GM21423 (cell line): ENCODE data around the gene ATP6V0D1.
"Not testable (repeated sequence)": the region's sequence is repeated elsewhere in the genome, so short reads cannot be mapped to it uniquely, and the experiment has no call there.

Experiments
- ATAC-seq: cut with Tn5 transposase; IDR thresholded peaks from one replicate; pipeline ENCODE4 v1.9.1; 2021; ENCODE audit warnings: mild to moderate bottlenecking, moderate library complexity; ENCODE audit not compliant: unreplicated experiment

Gene ATP6V0D1

DNA sequence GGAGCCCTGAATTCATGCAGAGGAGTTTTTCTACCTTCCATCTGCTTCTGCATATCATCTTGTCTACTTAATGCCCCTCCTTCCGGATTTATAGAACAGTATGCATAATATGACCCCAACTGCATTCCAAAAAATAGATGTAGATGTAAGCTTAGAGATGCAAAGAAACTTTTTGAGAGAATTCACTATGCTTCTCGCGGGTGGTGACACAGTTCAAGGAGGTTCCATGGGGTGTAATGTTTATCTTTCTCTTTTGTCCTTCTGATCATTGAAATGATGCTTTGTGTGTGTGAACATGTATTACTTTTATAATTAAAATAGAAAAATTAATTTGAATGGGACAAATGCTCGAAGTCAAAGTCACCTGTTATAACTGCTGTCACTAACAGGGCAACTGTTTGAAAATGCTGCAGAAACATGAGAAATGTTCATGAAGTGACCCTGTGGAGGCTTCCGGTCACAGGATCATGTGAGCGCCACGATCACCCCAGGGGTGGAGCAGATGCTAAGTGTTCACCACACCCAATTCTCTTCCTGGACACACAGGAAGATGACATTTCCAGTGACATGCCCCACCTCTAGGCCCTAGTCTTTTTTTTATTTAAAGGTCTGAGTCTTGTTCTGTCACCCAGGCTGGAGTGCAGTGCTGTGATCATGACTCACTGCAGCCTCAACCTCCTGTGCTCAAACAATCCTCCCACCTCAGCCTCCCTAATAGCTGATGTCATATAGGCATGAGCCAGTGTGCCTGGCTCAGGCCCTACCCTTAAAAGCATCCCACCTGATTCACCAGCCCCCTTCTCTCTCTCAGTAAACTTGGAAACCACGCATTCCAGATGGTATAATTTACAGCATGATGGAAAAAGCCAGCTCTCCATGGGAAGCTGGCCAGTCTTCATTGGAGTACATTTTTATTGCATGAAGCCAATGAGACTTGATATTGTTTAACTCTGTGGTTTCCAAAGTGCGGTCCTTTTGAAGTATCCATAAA is 23.4 kb upstream of the ATP6V0D1 start:
- ATAC-seq: no peak

DNA sequence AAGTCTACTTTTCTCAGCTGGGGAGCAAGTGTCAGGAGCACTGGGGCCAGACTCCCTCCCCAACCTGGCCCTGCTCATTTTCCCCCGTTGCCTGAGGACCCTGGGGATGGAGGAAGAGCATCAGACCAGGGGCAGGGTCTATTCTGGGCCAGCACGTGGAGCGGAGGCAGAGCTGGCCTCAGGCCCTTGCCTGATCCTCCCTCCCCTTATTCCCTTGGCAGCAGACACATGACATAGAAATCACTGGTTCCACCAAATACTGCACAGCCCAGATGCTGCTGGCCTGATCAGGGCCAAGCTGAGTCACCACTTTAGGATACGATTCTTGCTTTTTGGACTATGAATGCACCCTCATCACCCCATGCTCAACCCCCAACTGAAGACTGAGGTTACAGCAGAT is 18.1 kb upstream of the ATP6V0D1 start:
- ATAC-seq: no peak

DNA sequence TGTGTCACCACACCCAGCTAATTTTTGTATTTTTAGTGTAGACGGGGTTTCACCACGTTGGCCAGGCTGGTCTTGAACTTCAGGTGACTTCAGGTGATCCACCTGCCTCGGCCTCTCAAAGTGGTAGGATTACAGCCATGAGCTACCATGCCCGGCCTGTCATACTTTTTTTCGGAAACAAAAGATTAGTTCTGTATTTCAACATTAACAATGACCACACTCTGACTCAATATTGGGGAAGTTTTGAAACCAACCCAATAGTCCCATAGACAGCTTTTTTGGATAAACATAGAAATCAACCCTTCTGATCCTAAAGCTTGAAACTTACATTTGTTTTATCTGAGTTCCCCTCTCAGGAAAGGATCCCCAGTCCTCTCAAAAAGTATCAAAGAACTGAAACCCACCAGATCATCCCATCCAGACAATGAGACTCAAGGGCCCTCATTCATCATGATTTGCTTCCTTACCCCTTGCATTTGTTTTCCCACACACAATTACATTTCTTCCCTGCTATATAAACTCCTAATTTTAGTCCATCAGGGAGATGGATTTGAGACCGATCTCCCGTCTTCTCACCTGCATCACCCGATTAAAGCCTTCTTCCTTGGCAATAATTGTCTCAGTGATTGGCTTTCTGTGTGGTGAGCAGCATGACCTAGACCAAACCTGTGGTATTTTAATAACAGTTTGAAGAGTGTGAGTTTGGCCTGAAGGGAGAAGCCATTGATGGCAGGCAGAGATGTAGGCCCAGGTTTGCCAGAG is 9.6 kb upstream of the ATP6V0D1 start:
- no peak for ATAC-seq

DNA sequence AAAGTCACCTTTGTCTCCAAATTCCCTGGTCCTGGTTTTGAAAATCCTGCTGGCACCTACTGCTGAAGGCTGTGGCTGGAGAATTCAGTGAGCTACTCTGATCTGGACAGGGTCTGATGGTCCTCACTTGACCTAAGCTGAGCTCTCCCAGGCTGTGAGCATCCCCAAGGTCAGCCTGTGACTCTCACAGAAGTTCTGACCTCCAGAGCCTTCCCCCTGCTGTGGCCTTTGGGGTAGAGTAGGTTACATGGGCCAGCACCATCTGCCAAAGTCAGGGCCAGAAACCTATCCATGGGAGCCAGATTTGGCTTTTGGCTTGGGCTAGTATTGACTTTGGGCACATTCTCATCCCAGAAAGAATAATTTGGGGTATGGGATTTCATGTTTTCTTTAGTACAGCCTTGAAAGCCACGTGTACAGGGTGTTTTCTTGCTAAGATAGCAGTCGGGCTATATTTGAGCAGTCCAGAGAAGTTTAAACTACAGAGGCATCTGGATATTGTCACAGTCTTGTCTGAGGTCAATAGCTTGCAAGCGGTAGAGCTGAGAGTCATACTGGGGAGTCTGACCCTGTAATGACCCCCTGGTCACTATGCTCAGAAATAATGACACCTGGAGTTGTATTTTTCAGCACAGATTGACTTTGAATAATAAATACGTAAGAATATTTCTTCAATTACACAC is 8.6 kb upstream of the ATP6V0D1 start:
- peak; percentile 7 for ATAC-seq

DNA sequence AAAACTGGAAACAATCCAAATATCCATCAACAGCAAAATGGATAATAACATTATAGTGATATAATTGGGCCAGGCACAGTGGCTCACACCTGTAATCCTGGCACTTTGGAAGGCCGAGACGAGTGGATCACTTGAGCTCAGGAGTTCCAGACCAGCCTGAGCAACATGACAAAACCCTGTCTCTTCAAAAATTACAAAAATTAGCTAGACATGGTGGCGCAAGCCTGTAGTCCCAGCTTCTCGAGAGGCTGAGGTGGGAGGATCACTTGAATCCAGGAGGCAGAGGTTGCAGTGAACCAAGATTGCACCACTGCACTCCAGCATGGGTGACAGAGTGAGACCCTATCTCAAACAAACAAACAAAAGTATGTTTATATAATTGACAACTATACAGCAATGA is 6.6 kb upstream of the ATP6V0D1 start:
- ATAC-seq: not testable (repeated sequence)

DNA sequence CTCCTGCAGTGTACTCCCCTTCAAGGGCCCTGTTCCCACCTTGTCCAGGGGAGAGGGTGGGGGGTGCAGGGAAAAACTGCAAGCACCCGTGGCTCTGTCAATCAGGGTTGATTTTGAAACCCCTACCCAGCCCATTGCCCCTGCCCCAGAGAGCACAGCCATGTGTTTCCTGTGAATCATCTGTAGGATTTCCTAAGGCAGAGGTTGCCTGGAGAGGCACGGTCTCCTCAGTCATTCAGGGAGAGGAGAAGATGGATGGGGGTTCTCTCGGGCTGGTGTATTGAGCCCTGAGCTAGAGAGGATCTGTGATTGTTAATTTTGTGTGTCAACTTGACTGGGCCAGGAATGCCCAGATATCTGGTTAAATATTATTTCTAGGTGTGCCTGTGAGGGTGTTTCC is 5.8 kb upstream of the ATP6V0D1 start:
- ATAC-seq: no peak

DNA sequence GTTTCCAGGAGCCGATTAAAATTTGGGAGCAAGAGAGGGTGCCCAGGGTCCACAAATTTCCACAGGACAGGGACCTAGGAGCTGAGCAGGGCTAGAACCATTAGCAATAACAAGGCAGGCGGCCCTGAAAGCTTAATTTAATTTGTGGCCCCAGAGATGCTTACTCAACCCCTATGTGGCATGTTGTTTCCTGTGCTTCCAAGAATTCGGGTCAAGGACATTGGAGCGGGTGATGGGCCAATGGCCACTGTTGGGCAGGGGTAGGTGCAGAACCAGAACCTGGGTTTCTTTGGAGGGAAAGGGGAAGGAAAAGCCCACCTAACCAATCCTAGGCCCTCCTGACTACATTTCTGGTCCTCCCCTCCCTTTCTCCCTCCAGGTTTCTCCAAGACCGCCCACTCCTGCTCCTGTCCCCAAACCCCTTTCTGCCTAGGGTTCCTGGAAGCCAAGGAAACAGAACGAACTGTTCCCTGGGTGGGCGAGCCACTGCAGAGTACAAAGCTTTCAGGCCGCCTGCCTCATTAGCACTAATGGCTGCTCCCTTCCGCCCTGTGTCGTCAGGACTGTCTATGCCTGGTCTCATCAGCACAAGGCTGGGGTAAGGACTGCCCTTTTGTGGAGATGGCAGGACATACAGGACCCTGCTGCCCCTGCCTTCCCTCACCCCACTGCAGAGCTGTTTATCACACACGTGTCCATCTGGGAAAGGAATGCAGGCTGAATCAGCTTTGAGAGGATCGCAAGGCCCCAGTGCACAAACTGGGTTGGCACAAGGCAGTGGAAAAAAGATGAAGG is 3.0 kb upstream of the ATP6V0D1 start:
- no peak for ATAC-seq

DNA sequence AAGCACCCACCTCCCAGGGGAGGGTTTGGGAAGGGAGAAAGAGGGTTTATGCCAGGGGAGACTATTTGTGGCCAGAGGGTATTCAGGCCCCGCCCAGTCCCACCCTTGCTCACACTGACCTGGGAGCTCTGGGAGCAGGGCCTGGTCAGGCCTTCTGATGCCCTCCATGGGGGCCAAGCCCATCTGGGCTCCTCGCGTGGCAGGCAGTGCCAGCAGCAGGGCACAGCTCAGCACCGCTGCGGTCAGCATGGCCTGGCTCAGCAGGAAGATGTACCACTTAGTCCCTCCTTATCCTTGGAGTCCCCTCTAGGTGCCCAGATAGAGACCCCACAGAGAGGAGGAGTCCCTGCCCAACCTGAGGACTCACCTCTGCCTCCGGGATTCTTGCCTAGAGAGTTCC is 2.2 kb upstream of the ATP6V0D1 start, which contains the start of gene AGRP:
Gene AGRP (minus strand): TSS at position 398 of the 400 bp plus-strand sequence. CDS start 149 bp downstream, at position 249.
- no peak for ATAC-seq

DNA sequence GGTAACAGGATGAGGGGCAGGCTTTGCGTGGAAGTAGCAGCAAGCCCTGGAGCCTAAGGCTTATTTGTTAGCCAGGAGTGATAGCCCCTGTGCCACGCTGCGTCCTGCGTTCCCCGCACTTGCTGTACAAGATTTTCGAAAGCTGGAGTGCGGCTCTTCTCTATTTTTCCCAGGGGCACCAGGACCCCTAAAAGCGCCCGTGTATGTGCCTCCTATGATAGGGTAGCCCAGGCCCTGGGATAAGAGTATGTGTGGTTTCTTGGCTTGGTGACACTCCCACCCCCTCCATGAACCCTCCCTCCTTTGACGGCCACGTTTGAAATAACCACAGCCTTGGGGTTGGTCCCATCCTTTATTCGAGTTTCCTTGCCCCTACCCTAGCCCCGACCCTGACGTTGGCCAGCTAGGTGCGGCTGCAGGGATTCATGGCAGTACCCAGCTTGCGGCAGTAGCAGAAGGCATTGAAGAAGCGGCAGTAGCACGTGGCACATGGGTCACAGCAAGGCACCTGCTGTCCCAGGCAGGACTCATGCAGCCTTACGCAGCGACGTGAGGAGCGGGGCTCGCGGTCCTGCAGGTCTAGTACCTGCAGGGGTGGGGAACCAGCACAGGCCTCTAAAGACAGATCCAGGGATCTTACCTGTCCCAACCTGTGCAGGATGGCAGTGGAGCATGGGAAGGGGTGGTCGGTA is 1.4 kb upstream of the ATP6V0D1 start:
- ATAC-seq: no peak

DNA sequence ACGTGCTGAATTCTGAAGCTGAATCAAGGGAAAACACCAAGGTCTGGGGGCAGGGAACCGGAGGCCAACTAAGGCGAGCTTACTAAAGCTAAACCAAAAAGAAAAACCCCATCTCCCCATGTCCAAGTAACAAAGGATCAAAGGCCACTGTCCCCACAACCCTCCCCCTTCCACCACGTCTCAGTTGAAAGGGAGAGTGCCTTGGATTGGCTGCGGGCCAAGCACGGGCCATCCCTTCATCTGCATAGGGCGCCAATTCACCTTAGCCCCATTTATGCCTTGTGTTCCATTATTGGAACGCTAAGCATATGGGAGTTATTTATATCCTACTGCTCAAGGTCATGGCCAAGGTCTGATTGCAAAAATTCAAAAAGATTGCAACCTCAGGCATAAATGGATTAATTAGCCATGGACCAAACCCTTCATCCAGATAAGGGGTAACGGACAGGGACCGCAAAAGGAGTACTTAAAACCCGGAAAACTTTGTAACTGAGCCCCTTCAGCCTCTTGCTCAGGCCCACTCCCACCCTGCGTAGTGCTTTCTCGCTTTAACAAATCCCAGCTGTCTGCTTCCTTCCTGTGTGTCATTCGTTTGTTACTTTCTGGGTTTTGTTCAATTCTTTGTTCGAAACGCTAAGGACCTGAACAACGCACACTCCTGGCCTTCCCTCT is 740 bp upstream of the ATP6V0D1 start:
- no peak for ATAC-seq

DNA sequence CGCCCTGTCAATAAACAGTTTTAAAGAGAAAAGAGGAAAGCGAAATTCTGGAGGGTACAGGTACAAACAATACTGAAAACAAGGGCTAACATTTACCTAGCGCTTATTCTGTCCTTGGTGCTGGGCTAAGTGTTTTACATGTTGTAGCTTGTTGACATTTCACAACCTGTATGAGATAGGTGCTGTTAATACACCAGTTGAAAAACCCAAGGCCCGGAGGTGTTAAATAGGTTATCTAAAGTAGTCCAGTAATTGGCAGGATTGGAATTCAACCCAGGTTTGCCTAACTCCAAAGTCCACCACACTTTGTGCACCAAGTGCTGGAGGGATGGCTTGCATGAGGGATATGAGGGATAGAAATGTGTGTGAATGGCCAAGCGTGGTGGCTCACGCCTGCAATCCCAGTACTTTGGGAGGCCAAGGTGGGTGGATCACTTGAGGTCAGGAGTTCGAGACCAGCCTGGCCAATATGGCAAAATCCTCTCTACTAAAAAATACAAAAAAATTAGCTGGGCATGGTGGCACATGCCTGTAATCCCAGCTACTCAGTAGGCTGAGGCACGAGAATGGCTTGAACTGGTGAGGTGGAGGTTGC is 2.9 kb downstream of the ATP6V0D1 start:
- no peak for ATAC-seq

DNA sequence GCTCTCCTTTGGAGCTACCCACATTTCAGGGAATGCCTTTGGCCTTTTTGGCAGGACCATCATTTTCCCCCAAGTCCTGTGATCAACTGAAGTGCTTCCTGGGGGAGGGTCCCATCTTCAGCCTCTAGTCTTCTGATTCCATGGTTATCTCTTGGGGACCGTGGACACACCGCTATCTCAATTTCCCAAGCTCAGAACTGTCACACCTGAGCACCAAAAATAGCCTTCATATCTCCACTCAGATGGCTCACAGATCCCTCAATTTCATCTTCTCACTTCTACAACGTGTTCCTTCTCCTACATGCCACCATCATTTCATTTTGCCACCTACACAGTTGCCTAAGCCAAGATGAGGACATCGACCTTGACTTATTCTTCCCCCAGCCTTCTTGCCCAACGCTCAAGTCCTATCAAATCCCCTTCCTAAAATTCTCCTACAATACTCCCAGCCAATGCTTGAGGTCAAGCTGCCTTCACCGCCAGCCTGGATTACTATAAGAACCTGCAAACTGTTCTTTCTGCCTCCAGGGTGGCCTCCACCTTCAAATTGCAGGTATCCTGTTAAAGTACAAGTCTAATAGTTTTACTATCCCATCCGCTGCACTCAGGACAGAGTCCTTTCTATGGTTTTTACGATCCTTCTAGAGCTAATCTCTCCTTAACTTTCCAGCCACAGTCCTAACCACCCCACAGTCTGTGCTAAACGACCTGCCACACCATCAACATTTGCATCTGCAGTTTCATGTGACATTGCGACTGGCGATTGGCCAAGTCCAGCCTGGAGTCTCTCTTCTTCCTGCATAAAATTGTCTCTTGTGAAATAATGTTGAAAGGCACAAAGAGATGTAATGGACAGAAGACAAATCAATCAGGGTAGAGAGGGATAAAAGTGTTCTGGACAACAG is 6.2 kb downstream of the ATP6V0D1 start:
- ATAC-seq: no peak

DNA sequence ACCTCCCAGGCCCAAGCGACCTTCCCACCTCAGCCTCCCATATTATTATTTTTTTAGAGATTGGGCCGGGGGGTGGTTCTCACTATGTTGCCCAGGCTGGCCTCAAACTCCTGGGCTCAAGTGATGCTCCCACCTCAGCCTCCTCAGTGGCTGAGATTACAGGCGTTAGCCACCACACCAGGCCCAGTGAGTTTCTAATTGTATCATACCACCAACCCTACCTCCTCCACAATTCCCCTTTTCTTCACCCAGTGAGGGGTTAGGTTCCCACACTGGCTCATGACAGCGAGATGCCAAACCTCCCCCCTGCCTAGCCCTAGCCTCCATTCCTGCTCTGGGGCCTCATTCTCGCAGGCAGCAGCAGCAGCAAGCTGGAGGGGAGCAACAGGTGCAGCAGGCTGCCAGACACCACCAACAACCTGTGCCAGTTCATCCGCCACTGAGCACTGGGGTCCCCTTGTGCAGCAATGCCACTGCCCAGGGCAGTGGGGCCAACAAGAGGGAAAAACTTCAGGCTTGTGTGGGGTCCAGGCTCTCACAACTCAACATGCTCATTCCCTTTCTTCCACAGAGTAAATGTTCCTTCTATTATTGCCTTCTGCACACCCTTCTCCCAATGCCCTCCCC is 9.1 kb downstream of the ATP6V0D1 start:
- no peak for ATAC-seq

DNA sequence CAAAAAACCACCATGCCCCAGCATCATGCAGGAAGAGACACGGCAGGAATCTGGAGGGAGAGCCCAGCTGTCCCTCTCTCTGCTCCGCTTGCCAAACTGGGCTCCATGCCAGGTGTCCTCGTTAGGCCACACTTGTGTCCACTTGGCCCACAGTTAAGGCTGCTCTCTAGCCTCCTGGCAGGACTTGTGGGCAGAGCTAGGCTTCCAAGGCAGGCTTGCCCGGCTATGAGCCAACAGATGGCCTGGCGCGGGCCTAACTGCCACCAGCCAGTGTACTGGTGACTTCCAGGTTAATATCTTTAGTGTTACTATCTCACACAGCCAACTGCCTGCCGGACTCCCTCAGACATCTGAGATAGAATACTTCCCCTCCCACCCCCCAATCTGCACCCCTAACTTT is 10.6 kb downstream of the ATP6V0D1 start:
- ATAC-seq: no peak

DNA sequence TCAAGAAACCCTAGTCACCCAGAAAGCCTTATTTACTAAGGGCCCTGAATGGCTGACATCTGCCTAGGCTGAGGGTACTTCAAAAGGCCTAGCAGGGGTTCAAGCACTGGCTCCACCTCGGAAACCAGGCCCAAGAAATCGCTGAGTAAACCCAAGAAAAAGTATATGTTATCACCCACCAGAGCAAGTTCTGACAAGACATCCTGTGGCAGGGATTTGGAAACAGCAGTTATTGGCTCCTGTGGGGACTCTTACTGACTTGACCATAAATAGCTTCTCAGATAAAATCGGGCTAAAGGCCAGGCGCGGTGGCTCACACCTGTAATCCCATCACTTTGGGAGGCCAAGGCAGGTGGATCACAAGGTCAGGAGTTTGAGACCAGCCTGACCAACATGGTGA is 12.2 kb downstream of the ATP6V0D1 start:
- no peak for ATAC-seq

DNA sequence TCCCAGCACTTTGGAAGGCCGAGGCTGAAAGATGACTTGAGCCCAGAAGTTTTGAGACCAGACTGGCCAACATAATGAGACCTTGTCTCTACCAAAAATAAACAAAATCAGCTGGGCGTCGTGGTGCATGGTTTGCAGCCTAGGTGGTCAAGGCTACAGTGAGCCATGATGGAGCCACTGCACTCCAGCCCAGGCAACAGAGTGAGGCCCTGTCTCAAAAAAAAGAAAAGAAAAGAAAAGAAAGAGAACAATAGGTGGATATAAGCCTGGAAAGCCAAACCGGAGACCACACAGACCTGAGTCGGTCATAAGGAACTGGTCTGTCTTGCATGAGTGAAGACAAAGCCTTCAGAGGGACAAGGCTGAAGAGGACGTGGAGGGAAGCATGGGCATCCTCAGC is 14.4 kb downstream of the ATP6V0D1 start:
- ATAC-seq: no peak

DNA sequence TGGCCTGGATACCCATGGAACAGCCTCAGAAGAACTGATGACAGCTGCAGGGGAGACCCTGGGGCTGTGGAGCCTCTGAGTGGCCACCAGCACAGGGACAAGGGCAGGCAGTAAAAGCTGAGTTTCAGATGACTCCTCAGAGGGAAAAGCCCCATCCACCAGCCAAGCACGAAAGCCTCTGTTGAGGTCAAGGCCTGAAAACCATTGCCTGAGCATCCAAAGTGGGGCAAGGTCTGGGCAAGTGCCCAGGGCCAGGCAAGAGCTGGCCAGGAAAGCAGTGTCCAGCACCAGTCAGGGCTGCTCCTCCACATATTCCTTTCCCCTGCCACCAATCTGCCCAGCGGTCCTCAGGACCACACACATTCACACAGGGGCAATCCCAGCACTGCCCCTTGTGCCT is 16.4 kb downstream of the ATP6V0D1 start:
- ATAC-seq: no peak
